HG03060 (cell line): Measurements from ENCODE around the gene SH3BGRL3.
A peak's percentile ranks its signal among the peaks of the same experiment; 100 is the strongest.
"Not testable (repeated sequence)": the region's sequence is repeated elsewhere in the genome, so short reads cannot be mapped to it uniquely, and the experiment has no call there.

Experiments used
- ATAC-seq: cut with Tn5 transposase; IDR thresholded peaks from one replicate; pipeline ENCODE4 v1.9.1; 2021; ENCODE audit warnings: low read depth, moderate number of reproducible peaks; ENCODE audit not compliant: unreplicated experiment

The SH3BGRL3 gene

GRCh38 chr1:26279456-26280332 lies at the start of gene SH3BGRL3:
SH3BGRL3 (plus strand) TSS chr1:26280086; CDS start chr1:26280156, 70 bp downstream.
- ATAC-seq = no peak

GRCh38 chr1:26230682-26231081 lies 49.2 kb upstream of the SH3BGRL3 start:
- ATAC-seq = not testable (repeated sequence)

GRCh38 chr1:26233903-26234643 lies 45.8 kb upstream of the SH3BGRL3 start, which contains the start of gene CEP85:
CEP85 (plus strand) TSS chr1:26234200; CDS start chr1:26239784, 5,584 bp downstream.
- peak; percentile 78 for ATAC-seq

- peak; percentile 4 for ATAC-seq
These were observed 45.1 kb upstream of the SH3BGRL3 start for GRCh38 chr1:26234644-26235370.

GRCh38 chr1:26237230-26237966 lies 42.5 kb upstream of the SH3BGRL3 start:
- no peak for ATAC-seq

GRCh38 chr1:26239936-26240335 lies 40.0 kb upstream of the SH3BGRL3 start:
- no peak for ATAC-seq

GRCh38 chr1:26252718-26253117 lies 27.2 kb upstream of the SH3BGRL3 start:
- ATAC-seq = no peak

GRCh38 chr1:26254404-26254803 lies 25.5 kb upstream of the SH3BGRL3 start:
- ATAC-seq = no peak

GRCh38 chr1:26257222-26257621 lies 22.7 kb upstream of the SH3BGRL3 start:
- ATAC-seq = no peak

GRCh38 chr1:26259005-26259404 lies 20.9 kb upstream of the SH3BGRL3 start:
- ATAC-seq = no peak

- no peak for ATAC-seq
These were observed 20.3 kb upstream of the SH3BGRL3 start for GRCh38 chr1:26259578-26259977.

- no peak for ATAC-seq
These were observed 16.7 kb upstream of the SH3BGRL3 start for GRCh38 chr1:26263212-26263611.

- no peak for ATAC-seq
These were observed 14.5 kb upstream of the SH3BGRL3 start for GRCh38 chr1:26265405-26265804.

GRCh38 chr1:26268290-26269197 lies 11.3 kb upstream of the SH3BGRL3 start:
- ATAC-seq = no peak

GRCh38 chr1:26269198-26269550 lies 10.7 kb upstream of the SH3BGRL3 start:
- no peak for ATAC-seq

- no peak for ATAC-seq
These were observed 5.0 kb upstream of the SH3BGRL3 start for GRCh38 chr1:26274801-26275425.

GRCh38 chr1:26275580-26276431 lies 4.1 kb upstream of the SH3BGRL3 start:
- no peak for ATAC-seq

- no peak for ATAC-seq
These were observed 3.5 kb upstream of the SH3BGRL3 start for GRCh38 chr1:26276432-26276838.
